K562 (cell line): ENCODE data around the gene VWA7. TPM values are rescaled to one million over a fixed set of nuclear protein-coding genes. Genes with fewer than 3 reads are reported as not detected.
A peak's percentile ranks its signal among the peaks of the same experiment; 100 is the strongest.

Source experiments
- CCNT2 ChIP-seq: IDR thresholded peaks from 2 replicates; pipeline ENCODE4 v1.6.1; 2011; ENCODE audit warnings: borderline replicate concordance, low read depth, mild to moderate bottlenecking, moderate library complexity, mixed read lengths, low read length; ENCODE audit not compliant: insufficient read length; ENCODE audit errors: extremely low read depth
- CEBPG ChIP-seq, 3 experiments: fragments of 200-800 bp in 1 of 3; sonication (Bioruptor generic) in 1 of 3; sonication (generic) in 1 of 3; formaldehyde crosslinking in 1 of 3; IDR thresholded peaks in 2 of 3; conservative IDR thresholded peaks in 1 of 3; 2 replicates each; pipeline versions ENCODE4 v1.6.1 to v1.8.0; 2016 to 2022; ENCODE audit warnings: missing compliant biosample characterization in 2 of 3, missing genetic modification characterization in 2 of 3, mild to moderate bottlenecking in 1 of 3, missing genetic modification reagents in 1 of 3
- CREM ChIP-seq: IDR thresholded peaks from 2 replicates; pipeline ENCODE4 v1.6.1; 2014; ENCODE audit warnings: antibody characterized with exemption, low read depth
- DNMT1 ChIP-seq: fragments of 450-650 bp; IDR thresholded peaks from 2 replicates; pipeline ENCODE4 v1.6.1; 2016; ENCODE audit warnings: antibody characterized with exemption, mild to moderate bottlenecking
- ELF2 ChIP-seq: fragments of 250-450 bp; sonication (Bioruptor Pico); IDR thresholded peaks from 2 replicates; pipeline ENCODE4 v1.5.0; 2021; ENCODE audit warnings: mild to moderate bottlenecking
- NONO ChIP-seq, 2 experiments: fragments of 200-400 bp in 1 of 2; fragments of 450-650 bp in 1 of 2; formaldehyde crosslinking in 1 of 2; IDR thresholded peaks; 2 replicates each; pipeline ENCODE4 v1.6.1; 2017; ENCODE audit warnings: low read depth in 2 of 2, mild to moderate bottlenecking in 2 of 2, moderate library complexity in 2 of 2, low read length in 1 of 2
- POLR2AphosphoS2 ChIP-seq: IDR thresholded peaks from 2 replicates; pipeline ENCODE4 v1.6.1; 2012; ENCODE audit warnings: low read length, improper control_type of control experiment
- POLR2B ChIP-seq: fragments of 450-650 bp; IDR thresholded peaks from 2 replicates; pipeline ENCODE4 v1.6.1; 2018; ENCODE audit warnings: low read depth; ENCODE audit not compliant: partially characterized antibody
- RCOR1 ChIP-seq, 2 experiments: IDR thresholded peaks; 2 replicates each; pipeline ENCODE4 v1.6.1; 2012; ENCODE audit warnings: low read depth in 2 of 2, low read length in 2 of 2, borderline replicate concordance in 1 of 2, improper control_type of control experiment in 1 of 2
- SAP30 ChIP-seq: fragments of 200-600 bp; sonication (generic); IDR thresholded peaks from 2 replicates; pipeline ENCODE4 v1.6.1; 2012; ENCODE audit warnings: borderline replicate concordance, low read depth, mild to moderate bottlenecking, moderate library complexity, low read length, control low read depth, inconsistent platforms; ENCODE audit not compliant: insufficient read depth, poor library complexity, severe bottlenecking
- SIX5 ChIP-seq, 2 experiments: IDR thresholded peaks; 2 replicates each; pipeline ENCODE4 v1.6.1; 2011; ENCODE audit warnings: low read length in 2 of 2, borderline replicate concordance in 1 of 2, low read depth in 1 of 2, mild to moderate bottlenecking in 1 of 2, moderate library complexity in 1 of 2; ENCODE audit not compliant: insufficient read depth in 1 of 2
- SRF ChIP-seq, 2 experiments: fragments of 250-450, 450-650 bp in 1 of 2; sonication (Bioruptor Pico) in 1 of 2; sonication (generic) in 1 of 2; formaldehyde crosslinking; IDR thresholded peaks; 2 replicates each; pipeline versions ENCODE4 v1.5.0 to v1.5.1; 2020 to 2022; ENCODE audit warnings: mild to moderate bottlenecking in 1 of 2, missing genetic modification reagents in 1 of 2
- STAG1 ChIP-seq: sonication (generic); formaldehyde crosslinking; IDR thresholded peaks from 2 replicates; pipeline ENCODE4 v1.5.0; 2020; ENCODE audit warnings: missing genetic modification reagents, borderline replicate concordance
- ZFP36 ChIP-seq: fragments of 150-350 bp; IDR thresholded peaks from 2 replicates; pipeline ENCODE4 v1.6.1; 2018; ENCODE audit warnings: low read length, low read depth; ENCODE audit not compliant: partially characterized antibody
- ZNF146 ChIP-seq: IDR thresholded peaks from one replicate; pipeline ENCODE4 v1.6.1; 2018; ENCODE audit warnings: missing compliant biosample characterization; ENCODE audit not compliant: unreplicated experiment
- ZNF347 ChIP-seq: fragments of 450-650 bp; formaldehyde crosslinking; IDR thresholded peaks from 2 replicates; pipeline ENCODE4 v1.4.0; 2020; ENCODE audit warnings: low read depth, mild to moderate bottlenecking, moderate library complexity
- ZNF764 ChIP-seq: fragments of 250-450 bp; sonication (Bioruptor Pico); IDR thresholded peaks from 2 replicates; pipeline ENCODE4 v1.4.0; 2020; ENCODE audit warnings: low read depth, mild to moderate bottlenecking, moderate library complexity
- polyA plus RNA-seq, 8 experiments: library from polyadenylated mRNA; depleted of rRNA in 4 of 8; stranded (reverse) in 5 of 8; unstranded in 3 of 8; fragments of >200 nt; fragmentation: Nextera tagmentation in 2 of 8; fragmentation: Illumina TruSeq in 1 of 8; extraction: Ambion mirVana in 2 of 8; extraction: Trizol in 1 of 8; gene quantifications; 2 replicates each; pipeline versions ENCODE4 v1.2.1 to v1.2.3, GENCODE V29; 2011 to 2014; ENCODE audit warnings: inconsistent platforms in 1 of 8, missing spikeins in 1 of 8
- total RNA-seq, 7 experiments: library from RNA; depleted of rRNA in 6 of 7; stranded (reverse); fragments of >200 nt in 6 of 7; fragmentation: Illumina TruSeq in 2 of 7; extraction: Trizol in 2 of 7; gene quantifications; 2 replicates each; pipeline versions ENCODE4 v1.2.1 to v1.2.3, GENCODE V29; 2011 to 2021; ENCODE audit warnings: low replicate concordance in 1 of 7
- TF ChIP-seq, protein P1 (sequence below): sonication (generic); formaldehyde crosslinking; IDR thresholded peaks from 2 replicates; pipeline ENCODE4 v1.8.0; 2022; ENCODE audit warnings: mild to moderate bottlenecking, missing genetic modification reagents
- TF ChIP-seq, protein P2 (sequence below): fragments of 250-450 bp; sonication (Bioruptor Pico); IDR thresholded peaks from 2 replicates; pipeline ENCODE4 v1.8.0; 2021; ENCODE audit warnings: moderate library complexity, mild to moderate bottlenecking, inconsistent platforms
- TF ChIP-seq, protein P3 (sequence below): fragments of 250-450 bp; sonication (Bioruptor Pico); IDR thresholded peaks from 2 replicates; pipeline ENCODE4 v1.8.0; 2022; ENCODE audit warnings: inconsistent platforms, mild to moderate bottlenecking, moderate library complexity, borderline replicate concordance
- TF ChIP-seq, protein P4 (sequence below): sonication (generic); formaldehyde crosslinking; IDR thresholded peaks from 2 replicates; pipeline ENCODE4 v1.4.0; 2020; ENCODE audit warnings: mild to moderate bottlenecking, missing genetic modification reagents

VWA7 gene
- total and polyA plus RNA-seq, 9 of the 15 experiments (the other 6 are each of a cell fraction or from before 2014, with no cell fraction given): 0.18 to 2.9 (median 0.95) TPM

DNA sequence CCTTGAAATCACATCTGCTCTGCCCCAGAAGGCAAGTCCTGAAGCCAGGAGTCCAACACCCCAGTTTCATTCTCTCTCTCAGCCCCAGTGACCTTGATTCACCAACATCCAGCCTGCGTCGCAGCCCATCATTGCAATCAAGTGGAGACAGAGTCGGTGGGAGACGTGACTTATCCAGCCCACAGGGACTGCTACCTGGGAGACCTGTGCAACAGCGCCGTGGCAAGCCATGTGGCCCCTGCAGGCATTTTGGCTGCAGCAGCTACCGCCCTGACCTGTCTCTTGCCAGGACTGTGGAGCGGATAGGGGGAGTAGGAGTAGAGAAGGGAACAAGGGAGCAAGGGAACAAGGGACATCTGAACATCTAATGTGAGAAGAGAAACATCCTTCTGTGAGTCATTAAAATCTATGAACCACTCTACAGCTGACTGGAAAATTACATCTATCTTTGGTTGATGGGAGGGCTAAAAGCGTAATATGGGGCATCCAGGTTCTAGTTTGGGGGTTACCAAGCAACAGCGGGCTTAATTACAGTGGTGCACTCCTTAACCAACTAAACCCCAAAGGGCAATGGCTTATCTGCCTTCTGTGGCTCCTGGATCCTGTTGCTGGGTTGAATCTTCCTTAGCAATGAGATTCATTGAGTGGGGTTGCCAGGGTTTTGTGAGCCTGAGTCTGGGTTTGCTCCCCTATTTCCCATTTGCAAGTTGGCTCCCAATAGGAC, 59.5 kb downstream of the VWA7 start (continued):
- TF ChIP-seq, protein P1, sequence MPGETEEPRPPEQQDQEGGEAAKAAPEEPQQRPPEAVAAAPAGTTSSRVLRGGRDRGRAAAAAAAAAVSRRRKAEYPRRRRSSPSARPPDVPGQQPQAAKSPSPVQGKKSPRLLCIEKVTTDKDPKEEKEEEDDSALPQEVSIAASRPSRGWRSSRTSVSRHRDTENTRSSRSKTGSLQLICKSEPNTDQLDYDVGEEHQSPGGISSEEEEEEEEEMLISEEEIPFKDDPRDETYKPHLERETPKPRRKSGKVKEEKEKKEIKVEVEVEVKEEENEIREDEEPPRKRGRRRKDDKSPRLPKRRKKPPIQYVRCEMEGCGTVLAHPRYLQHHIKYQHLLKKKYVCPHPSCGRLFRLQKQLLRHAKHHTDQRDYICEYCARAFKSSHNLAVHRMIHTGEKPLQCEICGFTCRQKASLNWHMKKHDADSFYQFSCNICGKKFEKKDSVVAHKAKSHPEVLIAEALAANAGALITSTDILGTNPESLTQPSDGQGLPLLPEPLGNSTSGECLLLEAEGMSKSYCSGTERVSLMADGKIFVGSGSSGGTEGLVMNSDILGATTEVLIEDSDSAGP: no peak
- TF ChIP-seq CEBPG (CRISPR knock-in tag; IDR thresholded peaks at IDR 0.05) (no peak), CEBPG (tag; conservative IDR thresholded peaks at IDR 0.05 in 1 of 2, IDR thresholded peaks at IDR 0.05 in 1 of 2) (no peak), POLR2AphosphoS2 (no peak), SIX5 (IDR thresholded peaks at IDR 0.05; ENCODE audit: borderline replicate concordance in 1 of 2, insufficient read depth in 1 of 2, low read depth in 1 of 2, low read length in 2 of 2) (0 out of 4 replicates have a peak, but pooled peaks of 1 of the 2 experiments have one; percentile 26), DNMT1 (no peak), SRF (CRISPR knock-in tag; IDR thresholded peaks at IDR 0.05) (peak in 1 of 2 experiments; percentile 88; a peak in 1 of 4 replicates), ELF2 (CRISPR knock-in tag) (no peak), ZNF764 (CRISPR knock-in tag) (no peak), NONO (IDR thresholded peaks at IDR 0.05; ENCODE audit: low read depth in 2 of 2, low read length in 1 of 2) (no peak), ZNF146 (no peak), ZNF347 (CRISPR knock-in tag) (no peak), CREM (peak; percentile 94), ZFP36 (peak; percentile 6), STAG1 (CRISPR knock-in tag) (no peak; the same call in 1 of the 2 replicates), CCNT2 (peak; percentile 22), SAP30 (no peak), RCOR1 (IDR thresholded peaks at IDR 0.05; ENCODE audit: borderline replicate concordance in 1 of 2, low read depth in 2 of 2, low read length in 2 of 2) (0 out of 4 replicates have a peak, but pooled peaks of 1 of the 2 experiments have one; percentile 15), POLR2B (no peak)
- TF ChIP-seq, protein P2, sequence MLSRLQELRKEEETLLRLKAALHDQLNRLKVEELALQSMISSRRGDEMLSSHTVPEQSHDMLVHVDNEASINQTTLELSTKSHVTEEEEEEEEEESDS: no peak
- TF ChIP-seq, protein P3, sequence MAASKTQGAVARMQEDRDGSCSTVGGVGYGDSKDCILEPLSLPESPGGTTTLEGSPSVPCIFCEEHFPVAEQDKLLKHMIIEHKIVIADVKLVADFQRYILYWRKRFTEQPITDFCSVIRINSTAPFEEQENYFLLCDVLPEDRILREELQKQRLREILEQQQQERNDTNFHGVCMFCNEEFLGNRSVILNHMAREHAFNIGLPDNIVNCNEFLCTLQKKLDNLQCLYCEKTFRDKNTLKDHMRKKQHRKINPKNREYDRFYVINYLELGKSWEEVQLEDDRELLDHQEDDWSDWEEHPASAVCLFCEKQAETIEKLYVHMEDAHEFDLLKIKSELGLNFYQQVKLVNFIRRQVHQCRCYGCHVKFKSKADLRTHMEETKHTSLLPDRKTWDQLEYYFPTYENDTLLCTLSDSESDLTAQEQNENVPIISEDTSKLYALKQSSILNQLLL (CRISPR knock-in tag): no peak
- TF ChIP-seq, protein P4, sequence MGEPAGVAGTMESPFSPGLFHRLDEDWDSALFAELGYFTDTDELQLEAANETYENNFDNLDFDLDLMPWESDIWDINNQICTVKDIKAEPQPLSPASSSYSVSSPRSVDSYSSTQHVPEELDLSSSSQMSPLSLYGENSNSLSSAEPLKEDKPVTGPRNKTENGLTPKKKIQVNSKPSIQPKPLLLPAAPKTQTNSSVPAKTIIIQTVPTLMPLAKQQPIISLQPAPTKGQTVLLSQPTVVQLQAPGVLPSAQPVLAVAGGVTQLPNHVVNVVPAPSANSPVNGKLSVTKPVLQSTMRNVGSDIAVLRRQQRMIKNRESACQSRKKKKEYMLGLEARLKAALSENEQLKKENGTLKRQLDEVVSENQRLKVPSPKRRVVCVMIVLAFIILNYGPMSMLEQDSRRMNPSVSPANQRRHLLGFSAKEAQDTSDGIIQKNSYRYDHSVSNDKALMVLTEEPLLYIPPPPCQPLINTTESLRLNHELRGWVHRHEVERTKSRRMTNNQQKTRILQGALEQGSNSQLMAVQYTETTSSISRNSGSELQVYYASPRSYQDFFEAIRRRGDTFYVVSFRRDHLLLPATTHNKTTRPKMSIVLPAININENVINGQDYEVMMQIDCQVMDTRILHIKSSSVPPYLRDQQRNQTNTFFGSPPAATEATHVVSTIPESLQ: no peak
